Loucy (cell line): ENCODE results near the gene FOXP1.

Source experiments
- EZH2phosphoT487 ChIP-seq: fragments of 200-600 bp; IDR thresholded peaks from 2 replicates; pipeline ENCODE4 v1.6.1; 2018; ENCODE audit warnings: antibody characterized with exemption, mild to moderate bottlenecking, moderate library complexity, borderline replicate concordance
- TF ChIP-seq, protein P1 (sequence below): fragments of 200-600 bp; sonication (generic); conservative IDR thresholded peaks from 2 replicates; pipeline ENCODE4 v1.5.1; 2014; ENCODE audit warnings: mild to moderate bottlenecking, antibody characterized with exemption, low read length

GRCh38 chr3:71088019-71088708 is 495.4 kb downstream of the FOXP1 start:
- TF ChIP-seq, protein P1, sequence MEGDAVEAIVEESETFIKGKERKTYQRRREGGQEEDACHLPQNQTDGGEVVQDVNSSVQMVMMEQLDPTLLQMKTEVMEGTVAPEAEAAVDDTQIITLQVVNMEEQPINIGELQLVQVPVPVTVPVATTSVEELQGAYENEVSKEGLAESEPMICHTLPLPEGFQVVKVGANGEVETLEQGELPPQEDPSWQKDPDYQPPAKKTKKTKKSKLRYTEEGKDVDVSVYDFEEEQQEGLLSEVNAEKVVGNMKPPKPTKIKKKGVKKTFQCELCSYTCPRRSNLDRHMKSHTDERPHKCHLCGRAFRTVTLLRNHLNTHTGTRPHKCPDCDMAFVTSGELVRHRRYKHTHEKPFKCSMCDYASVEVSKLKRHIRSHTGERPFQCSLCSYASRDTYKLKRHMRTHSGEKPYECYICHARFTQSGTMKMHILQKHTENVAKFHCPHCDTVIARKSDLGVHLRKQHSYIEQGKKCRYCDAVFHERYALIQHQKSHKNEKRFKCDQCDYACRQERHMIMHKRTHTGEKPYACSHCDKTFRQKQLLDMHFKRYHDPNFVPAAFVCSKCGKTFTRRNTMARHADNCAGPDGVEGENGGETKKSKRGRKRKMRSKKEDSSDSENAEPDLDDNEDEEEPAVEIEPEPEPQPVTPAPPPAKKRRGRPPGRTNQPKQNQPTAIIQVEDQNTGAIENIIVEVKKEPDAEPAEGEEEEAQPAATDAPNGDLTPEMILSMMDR: no peak
- no peak for TF ChIP-seq EZH2phosphoT487
